HG02588 (cell line): ENCODE measurements around the gene CDC25B.

Source experiments
- ATAC-seq: cut with Tn5 transposase; IDR thresholded peaks from one replicate; pipeline ENCODE4 v1.9.1; 2021; ENCODE audit warnings: mild to moderate bottlenecking, moderate library complexity; ENCODE audit not compliant: unreplicated experiment

CDC25B gene

DNA sequence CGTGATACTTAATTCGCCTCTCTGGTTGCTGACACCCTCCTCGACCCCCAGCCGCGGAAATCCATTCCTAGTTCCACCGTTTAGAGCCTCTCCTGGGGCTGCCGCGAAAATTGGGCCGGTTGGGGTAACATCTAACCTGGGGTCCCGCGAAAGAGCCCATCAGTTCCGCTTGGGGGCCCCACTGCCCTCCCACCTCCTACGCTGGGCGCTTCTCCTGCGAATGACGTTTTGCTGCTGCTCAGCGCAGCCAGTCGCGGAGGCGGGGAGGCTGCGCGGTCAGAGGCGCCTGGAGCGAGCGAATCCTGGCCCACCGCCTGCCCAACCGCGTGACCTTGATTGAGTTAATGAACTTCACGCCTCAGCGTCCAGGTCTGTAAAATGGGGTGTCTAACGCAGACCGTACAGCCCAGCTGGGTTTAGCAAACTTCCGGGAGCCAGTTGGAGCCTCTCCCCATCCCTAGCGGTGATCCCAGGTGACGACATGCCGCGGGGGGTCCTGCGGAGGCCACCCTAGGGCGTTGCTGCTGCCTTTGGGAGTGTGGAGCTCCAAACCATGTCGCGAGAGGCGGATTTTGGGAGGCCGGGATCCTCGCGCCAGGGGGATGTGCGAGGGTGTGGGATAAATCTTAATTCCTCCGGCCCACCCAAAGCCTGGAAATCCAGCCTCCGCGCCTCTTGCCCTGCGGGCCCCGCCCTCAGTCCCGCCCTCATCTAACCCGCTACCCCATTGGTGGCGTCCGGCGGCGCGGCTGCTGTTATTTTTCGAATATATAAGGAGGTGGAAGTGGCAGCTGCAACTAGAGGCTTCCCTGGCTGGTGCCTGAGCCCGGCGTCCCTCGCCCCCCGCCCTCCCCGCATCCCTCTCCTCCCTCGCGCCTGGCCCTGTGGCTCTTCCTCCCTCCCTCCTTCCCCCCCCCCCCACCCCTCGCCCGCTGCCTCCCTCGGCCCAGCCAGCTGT, at the start of gene CDC25B:
TSS of gene CDC25B (plus strand) at position 800 of the 958 bp plus-strand sequence. CDS start 222 bp downstream, outside the sequence.
- peak; percentile 64 for ATAC-seq

DNA sequence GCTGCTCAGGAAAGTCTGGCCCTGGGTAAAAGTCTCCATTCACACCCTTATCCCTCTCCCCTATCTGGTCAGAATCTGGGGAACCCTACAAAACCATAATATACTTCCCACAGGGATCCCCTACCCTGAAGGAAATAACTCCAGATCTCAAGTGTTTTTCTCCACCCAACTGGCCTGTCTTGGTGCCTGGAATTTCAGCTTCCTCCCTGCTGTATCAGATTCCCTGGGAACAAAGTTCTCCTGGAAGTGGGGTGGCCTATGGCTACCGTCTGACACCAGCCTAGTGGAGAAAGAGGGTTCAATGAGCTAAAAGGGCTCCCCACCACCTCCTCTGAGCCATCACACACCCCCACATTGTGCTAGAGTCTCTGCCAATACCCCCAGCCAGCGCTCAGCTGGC, 48.6 kb upstream of the CDC25B start:
- ATAC-seq: no peak

DNA sequence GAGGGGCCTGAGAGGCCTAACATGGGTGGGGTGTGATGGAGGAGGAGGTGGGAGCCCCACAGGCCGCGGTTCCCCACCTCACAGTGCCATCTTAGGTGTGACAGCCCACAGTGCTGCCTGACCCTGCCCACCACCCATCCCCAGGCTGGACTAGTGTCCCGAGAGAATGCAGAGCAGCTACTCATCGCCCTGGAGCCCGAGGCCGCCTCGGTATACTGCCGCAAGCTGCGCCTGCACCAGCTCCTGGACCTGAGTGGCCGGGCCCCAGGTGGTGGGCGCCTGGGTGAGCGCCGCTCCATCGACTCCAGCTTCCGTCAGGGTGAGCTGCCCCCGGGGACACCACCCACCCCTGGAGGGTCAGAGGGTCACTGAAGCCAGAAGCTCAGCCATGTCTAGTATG, 48.0 kb upstream of the CDC25B start:
- no peak for ATAC-seq

DNA sequence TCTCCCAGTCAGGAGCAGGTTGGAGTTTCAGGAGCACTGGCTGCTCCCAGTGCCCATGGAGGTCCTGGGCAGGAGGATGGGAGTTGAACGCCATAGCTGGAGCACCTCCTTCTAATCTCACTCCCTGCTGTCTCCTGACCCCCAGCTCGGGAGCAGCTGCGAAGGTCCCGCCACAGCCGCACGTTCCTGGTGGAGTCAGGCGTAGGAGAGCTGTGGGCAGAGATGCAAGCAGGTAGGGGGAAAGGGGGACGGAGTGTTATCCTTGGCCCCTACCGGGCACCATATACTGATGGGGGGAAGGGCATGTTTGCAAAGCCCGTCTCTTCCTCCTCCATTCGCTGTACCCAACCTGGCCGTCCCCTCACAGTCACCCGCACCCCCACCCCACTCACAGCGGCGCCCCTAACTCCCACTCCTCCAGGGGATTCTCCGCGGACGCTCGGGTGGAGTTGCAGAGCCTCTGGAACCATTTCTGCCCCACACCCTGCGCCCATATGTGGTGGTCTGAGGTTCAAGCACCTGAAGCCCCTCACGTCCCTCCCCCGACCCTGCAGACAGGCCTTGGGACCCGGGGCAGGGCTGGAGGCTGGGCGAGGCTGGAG, 46.9 kb upstream of the CDC25B start:
- no peak for ATAC-seq

DNA sequence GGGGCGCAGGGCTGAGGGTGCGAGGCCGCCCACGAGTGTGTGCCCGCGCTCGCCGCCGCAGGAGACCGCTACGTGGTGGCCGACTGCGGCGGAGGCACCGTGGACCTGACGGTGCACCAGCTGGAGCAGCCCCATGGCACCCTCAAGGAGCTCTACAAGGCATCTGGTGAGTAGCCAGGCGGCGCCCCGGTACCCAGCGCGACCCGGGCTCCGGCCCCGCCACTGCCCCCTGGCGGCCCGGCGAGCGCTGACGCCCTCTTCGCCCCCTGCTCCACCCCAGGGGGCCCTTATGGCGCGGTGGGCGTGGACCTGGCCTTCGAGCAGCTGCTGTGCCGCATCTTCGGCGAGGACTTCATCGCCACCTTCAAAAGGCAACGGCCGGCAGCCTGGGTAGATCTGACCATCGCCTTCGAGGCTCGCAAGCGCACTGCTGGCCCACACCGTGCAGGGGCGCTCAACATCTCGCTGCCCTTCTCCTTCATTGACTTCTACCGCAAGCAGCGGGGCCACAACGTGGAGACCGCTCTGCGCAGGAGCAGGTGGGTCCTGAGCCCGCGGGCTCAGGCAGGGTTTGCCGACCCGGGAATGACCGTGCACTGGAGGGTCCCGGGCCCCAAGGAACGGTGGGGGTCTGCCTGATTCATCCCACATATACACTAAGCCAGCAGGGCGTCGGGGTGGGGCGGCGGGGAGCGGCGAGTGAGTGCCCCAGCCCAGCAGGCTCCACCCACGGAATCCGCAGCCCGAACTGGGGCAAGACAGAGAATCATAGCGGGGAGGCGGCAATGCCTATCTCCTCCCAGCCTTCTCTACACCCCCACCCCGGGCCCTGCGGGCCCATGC, 46.2 kb upstream of the CDC25B start:
- ATAC-seq: no peak

DNA sequence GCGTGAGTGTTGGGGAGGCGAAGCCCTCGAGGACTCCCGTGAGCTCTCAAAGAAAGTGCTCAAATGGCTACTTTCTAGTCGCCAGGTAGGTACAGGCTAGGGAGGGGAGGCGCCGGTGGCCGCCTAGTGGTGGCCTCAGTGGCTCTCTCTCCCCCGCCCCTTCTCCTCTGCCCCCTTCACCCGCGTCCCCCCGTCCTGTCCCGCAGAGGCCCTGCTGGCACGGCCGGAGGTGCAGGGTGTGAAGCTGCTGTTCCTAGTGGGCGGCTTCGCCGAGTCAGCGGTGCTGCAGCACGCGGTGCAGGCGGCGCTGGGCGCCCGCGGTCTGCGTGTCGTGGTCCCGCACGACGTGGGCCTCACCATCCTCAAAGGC, 44.8 kb upstream of the CDC25B start:
- no peak for ATAC-seq

DNA sequence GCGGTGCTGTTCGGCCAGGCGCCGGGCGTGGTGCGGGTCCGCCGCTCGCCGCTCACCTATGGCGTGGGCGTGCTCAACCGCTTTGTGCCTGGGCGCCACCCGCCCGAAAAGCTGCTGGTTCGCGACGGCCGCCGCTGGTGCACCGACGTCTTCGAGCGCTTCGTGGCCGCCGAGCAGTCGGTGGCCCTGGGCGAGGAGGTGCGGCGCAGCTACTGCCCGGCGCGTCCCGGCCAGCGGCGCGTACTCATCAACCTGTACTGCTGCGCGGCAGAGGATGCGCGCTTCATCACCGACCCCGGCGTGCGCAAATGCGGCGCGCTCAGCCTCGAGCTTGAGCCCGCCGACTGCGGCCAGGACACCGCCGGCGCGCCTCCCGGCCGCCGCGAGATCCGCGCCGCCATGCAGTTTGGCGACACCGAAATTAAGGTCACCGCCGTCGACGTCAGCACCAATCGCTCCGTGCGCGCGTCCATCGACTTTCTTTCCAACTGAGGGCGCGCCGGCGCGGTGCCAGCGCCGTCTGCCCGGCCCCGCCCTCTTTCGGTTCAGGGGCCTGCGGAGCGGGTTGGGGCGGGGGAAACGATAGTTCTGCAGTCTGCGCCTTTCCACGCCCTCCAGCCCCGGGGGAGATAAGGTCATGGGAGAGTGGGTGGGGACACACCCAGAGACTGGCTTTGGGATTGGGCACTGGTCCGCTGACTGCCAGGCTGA, 44.3 kb upstream of the CDC25B start:
- ATAC-seq: no peak

DNA sequence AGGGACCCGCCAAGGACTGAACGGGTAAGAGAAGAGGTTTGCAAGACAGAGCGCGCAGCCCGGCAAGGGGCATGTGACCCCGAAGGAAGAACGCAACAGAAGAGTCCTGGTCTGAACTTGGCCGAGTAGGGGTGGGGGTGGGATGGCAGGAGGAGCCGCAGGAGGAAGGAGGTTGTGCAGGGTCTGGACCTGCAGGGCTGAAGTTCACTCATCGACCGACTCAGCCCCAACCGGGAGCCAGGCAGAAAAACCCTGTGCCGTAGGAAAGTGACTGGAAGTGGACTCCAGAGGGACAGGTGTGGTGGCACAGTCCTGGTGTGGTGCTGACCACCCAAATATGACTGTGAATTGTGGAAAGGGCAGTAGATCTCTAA, 43.7 kb upstream of the CDC25B start:
- no peak for ATAC-seq

DNA sequence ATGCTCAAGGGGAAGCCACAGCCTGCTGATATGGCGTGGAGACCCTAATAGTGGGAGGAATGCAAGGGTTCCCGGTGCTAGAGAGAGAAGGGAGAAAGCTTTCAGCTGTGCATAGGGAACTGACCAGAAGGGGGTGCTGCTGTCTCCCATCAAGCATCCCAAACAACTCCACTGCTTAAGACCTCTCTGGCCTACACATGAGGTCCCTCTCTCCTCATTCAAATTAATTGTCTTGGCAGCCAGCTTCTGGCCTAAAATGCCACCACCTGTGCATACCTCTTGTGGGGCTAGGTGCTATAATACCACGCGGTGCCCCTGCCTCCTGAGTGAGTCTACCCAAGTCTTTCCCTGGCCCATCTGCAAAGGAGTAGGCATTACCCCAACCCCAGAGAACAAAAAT, 43.0 kb upstream of the CDC25B start:
- no peak for ATAC-seq

DNA sequence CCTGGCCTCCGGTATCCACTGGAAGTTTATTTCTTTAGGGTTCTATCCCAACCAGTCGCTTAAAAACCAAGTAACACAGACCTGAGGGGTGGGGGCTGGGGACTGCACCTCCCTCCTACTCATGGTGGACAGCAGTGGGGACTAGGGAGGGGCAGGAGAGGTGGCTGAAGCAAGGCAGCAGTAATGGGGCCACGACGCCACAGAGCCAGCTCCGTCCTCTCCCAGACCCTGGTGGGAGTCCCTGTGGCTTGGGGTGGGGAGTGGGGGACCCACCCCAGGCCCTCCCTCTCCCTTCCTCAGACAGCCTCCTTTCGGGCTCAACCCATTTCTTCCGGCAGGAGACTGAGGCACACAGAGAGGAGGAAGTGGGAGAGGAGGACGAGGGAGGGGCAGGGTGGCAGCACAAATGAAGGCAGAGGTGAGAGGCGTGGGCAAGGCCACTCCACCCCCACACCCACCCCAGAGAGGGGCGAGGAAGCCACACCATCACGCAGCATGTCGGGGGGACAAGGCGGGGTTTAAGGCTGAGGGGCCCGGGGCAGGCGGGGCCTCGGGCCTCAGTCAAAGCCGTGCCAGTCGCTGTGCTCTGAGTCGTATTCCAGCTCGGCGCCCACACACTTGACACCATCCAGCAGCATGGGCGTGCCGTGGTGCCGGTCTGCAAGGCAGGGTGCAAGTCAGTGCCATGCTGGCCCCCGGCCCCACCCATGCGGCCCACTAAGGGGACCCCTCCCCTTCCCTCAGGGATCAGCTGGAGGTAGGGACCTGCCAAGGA, 42.4 kb upstream of the CDC25B start:
- no peak for ATAC-seq

DNA sequence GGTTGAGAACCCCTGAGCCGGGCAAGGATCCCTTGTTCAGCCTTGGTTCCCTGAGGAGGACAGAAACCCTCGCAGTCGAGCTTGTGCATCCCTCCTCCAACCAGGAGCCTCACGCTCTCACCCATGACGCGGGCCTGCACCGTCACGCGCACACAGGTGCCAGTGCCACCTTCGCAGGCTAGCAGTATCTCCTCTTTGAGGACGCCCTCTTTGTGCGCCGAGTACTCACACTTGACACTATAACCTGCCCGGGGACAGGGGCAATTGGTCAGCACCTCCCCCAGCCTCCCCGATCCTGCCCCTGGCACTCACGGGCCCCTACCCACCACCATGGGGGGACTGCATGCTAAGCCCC, 41.9 kb upstream of the CDC25B start:
- no peak for ATAC-seq

DNA sequence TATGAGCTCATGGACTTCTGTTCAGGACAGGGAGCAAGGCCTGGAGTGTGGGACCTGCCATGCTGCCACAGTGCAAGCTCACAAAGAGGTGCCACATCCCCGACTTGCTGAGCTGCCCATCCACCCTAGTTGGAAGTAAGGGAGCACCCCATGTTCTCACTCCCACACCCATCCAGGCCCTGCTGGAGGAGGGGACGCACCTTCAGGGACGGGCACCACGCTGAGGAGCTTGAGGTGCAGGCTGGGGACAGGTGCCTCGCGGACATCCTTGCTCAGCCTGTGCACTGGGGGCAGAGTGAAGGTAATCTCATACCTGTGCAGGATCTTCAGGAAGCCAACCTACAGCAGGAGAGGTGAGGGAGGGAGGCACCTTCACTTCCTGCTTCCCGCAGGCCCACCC, 40.8 kb upstream of the CDC25B start:
- no peak for ATAC-seq

DNA sequence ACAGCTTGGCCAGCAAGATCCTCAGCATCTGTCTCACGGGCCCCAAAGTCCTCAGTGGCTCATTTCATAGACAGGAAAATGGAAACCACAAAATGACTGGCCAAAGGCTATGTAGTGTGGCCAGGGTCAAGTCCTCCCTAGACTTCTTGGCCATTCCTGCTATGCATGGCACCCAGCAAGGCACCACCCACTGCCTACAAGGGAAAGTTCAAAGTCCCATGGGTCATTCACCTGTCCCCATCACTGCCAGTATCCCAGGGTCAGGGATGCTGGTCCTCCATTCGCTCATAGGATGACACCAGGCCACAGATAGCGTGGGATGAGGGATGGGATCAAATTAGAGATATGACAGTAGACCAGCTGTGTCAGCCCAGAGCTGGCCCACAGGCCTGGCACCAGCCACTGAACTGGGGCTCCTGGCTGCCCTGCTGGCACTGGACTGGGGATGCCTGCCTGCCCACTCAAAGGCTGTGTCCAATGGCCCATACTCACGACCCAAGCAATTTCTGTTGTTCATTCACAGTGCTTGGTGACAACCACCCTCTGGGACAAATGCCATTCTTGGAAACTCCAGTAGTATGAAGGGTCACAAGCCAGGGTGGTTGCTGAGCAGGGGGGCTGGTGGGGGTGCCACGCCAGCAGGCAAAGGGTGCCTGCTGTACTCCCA, 40.2 kb upstream of the CDC25B start:
- no peak for ATAC-seq

DNA sequence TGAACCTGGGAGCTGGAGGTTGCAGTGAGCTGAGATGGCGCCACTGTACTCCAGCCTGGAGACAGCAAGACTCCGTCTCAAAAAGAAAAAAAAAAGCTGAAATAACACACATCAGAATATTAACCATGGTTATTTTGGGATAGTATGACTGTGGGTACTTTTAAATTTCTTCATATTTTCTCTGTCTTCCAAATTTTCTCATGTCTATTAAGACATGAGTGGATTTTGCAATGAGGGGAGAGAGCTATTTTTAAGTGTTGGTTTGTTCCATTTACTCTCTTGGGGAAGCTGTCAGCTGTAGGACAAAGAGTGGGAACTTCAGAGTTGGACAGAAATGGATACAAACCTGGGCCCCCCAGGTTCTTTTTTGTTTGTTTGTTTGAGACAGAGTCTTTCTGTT, 38.8 kb upstream of the CDC25B start:
- ATAC-seq: no peak

DNA sequence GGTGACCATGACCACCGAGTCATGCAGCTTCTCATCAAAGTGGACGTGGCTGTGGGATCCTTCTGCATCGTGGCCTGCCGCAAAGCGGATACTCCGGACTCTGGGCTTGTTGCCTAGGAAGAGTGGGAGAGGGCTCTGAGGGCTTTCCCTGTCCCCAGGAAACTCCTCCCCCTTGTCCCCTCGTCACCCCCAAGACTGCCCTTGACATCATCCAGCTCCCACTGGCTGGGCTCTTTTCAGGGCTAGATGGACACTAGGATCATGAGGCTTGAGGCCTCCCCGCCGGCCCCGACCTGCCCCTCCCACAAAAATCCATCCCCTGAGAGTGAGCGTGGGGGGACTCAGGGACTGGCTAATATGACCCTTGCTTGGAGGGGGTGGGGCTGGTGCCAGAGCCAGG, 37.5 kb upstream of the CDC25B start:
- ATAC-seq: no peak

DNA sequence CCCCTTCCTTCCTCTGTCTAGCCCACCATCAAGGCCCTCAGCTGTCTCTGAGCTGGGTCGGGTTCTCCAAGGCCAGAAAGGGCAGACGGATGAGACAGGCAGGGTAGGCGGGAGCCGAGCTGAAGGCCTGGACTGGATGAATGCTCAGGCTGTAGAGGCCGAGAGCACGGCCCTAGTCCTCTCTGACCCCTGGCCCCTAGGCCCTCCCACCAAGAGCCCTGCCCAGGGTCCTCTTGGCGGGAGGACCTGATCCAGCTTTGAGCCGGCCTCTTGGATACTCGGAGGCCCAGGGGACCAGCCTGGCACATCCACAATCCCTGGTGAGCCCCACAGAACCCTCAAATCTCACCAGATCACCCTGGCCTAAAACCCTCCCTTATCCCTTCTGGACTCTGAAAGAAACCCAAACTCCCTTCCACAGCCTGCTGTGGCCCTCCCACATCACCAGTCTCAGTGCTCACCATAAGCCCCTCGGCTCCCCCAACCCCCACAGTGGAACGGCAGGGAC, 36.7 kb upstream of the CDC25B start:
- no peak for ATAC-seq

DNA sequence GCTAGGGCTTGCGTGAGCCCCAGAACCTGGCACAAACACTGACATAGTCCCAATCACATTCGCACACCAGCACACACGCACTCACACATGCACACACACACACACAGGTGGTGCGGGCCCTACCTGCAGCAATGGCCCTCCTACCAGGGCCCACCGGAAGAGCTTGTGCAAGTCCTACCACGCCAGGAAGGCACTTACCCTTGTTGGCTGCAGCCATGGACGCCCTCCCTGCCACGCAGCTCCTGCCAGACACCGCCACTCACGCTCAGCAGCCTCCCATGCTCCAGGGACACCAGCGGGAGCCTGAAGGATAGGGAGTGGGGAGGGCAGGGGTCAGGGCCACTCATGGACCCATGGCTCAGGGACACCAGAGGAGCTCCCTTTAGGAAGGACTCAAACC, 36.2 kb upstream of the CDC25B start:
- no peak for ATAC-seq

DNA sequence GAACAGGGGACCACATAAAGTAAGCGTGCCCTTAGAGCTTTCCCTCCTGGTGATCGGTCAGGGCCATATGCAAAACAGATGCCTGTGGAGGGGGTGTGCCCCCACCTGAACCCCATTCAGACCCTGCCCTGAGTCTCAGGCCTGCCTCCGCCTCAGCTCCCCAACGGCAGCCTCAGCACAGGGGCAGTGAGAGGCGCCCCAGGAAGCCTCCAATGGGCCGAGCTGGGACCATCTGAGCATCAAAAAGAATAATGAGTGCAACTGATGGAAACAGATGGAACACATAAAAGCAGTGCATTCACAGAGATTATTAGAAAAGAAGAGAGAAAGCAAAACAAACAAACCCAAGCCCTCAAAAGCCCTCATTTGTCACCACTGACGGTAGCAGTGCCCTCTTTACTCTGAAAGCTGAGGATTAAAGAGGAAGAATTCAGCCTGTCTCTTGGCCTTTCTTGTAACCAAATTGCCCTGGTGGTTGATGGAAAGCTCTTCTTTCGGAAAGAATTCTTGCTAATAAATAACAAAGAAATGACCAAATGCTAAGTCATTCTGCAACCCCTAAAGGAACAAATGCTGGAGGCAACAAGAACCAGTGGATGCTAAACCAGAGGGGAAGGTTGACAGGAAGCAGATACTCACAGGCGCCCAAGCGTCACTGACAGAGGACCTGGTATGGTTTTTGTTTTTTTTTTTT, 35.3 kb upstream of the CDC25B start:
- ATAC-seq: no peak
